C4-2B (cell line): ENCODE results near the gene PLA2G6.
"Not testable (repeated sequence)": the region's sequence is repeated elsewhere in the genome, so short reads cannot be mapped to it uniquely, and the experiment has no call there.

Experiments
- H3K27ac ChIP-seq: fragments of 450-650 bp; 2 replicates; pipeline ENCODE4 v1.5.1; 2017
- ZFX ChIP-seq: fragments of 450-650 bp; IDR thresholded peaks from 2 replicates; pipeline ENCODE4 v1.6.1; 2017
- TF ChIP-seq, protein P1 (sequence below): fragments of 450-650 bp; conservative IDR thresholded peaks from 2 replicates; pipeline ENCODE4 v1.5.1; 2017; ENCODE audit warnings: mild to moderate bottlenecking

The PLA2G6 gene

DNA sequence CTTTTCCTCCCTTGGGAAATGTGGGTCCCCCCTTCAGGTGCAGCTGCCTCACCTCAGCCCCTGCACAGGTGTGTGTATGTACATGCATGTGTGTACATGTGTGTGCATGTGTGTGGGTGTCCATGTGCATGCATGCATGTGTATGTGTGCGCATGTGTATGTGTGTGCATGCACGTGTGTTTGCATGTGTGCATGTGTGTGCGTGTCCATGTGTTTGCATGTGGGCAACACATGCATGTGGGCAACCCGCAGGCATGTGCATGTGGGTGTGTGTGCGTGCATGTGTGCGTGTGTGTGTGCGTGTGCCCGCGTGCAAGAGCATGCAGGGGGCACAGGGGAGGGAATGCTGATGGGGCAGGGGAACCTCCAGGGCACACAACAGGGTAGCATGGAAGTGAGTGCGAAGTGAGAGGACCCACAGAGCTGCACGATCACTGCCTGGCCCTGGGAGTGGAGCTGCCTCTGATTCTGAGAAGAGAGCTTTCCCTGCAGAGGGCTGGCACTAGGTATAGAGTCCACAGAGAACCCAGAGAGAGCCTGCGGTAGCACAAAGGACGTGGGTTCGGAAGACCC, 56.5 kb downstream of the PLA2G6 start:
- TF ChIP-seq ZFX, result no peak
- TF ChIP-seq, protein P1, sequence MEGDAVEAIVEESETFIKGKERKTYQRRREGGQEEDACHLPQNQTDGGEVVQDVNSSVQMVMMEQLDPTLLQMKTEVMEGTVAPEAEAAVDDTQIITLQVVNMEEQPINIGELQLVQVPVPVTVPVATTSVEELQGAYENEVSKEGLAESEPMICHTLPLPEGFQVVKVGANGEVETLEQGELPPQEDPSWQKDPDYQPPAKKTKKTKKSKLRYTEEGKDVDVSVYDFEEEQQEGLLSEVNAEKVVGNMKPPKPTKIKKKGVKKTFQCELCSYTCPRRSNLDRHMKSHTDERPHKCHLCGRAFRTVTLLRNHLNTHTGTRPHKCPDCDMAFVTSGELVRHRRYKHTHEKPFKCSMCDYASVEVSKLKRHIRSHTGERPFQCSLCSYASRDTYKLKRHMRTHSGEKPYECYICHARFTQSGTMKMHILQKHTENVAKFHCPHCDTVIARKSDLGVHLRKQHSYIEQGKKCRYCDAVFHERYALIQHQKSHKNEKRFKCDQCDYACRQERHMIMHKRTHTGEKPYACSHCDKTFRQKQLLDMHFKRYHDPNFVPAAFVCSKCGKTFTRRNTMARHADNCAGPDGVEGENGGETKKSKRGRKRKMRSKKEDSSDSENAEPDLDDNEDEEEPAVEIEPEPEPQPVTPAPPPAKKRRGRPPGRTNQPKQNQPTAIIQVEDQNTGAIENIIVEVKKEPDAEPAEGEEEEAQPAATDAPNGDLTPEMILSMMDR, result no peak
- H3K27ac ChIP-seq, result no peak overlapping the region

DNA sequence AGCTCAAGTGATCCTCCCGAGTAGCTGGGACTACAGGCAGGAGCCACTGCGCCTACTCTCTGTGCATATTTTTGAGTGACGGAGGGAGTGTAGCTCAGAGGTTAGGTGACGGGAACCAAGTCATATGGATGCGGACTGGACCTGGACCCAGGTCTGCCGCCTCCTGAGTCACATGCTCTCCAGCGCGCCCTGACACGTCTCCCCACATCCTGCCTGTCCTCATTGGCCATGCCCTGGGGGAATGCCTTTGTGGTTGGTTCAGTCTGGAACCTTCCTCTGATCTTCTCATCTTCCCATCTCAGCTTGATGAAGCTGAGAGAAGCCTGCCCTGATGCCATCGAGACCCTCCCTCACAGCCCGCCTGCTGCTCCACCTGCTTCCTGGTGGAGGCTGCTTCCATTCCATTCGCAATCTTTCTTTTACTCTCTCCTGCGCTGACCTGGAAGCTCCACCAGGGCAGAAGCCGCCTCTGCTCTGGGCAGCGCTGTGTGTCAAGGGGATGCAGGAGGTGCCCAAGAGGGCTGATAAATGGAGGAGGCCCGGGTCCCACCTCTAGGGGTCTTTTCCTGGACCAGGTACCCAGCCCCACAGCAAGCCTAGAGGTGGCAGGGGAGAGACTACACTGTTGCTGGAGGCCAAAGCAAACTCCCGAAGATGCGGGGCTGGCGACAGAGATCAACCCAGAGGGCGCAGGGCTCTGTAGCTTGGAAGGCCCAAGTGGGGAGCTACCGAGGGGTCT, 57.2 kb downstream of the PLA2G6 start:
- no peak for TF ChIP-seq ZFX
- TF ChIP-seq, protein P1, result no peak
- no peak overlapping the region for H3K27ac ChIP-seq

DNA sequence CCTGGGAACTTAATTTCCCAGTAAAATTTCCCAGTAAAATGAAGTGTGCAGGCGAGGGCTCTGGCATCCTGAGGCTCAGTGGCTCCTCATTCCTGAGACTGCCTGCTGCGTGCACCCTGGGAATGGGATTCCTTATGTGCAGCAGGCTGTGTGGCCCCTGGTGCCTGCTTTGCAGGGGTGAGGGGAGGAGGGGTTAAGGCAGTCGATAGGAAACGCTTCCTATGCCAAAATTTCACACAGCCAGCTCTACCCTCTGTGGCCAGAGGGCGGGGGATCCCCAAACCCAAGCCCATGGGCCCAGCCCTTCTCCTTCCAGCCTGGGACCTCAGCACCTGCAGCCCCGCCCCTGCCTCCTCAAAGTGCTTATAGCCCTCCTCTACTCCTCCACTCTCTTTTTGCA, 59.0 kb downstream of the PLA2G6 start:
- no peak overlapping the region for H3K27ac ChIP-seq
- TF ChIP-seq, protein P1, result no peak
- no peak for TF ChIP-seq ZFX

DNA sequence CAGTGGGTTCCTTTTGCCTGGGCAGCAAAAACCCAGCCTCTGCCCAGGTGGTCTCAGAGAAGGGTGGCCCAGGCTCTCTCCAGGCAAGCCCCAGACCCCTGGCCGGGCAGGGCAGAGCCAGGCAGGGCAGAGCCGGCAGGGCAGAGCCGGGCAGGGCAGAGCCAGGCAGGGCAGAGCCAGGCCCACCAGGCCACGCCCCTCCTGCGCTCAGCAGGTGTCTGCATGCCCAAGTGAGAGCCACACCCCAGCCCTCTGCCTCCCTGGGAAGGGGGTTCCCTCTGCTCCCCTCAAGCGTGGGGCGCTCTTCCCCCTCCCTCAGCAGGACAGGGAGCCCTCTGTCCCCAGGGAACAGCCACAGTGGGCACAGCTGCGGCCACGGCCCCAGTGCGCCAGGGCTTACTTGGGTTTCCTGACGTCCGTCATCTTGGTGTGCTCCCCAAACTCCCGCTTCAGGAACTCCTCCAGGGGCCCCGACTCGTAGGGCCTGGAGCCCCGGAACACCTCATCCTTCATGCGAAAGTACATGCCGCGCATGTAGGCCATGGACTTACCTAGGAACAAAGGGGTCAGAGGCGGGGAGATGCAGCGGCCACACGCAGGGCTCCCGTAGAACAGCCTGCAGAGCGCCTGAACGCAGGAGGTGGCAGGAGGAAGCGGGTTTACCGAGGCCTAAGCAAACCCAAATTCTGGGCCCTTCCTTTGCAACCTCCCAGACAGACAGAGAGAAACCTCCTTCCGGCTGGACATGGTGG, 61.1 kb downstream of the PLA2G6 start:
- no peak overlapping the region for H3K27ac ChIP-seq
- TF ChIP-seq, protein P1, result no peak
- no peak for TF ChIP-seq ZFX

DNA sequence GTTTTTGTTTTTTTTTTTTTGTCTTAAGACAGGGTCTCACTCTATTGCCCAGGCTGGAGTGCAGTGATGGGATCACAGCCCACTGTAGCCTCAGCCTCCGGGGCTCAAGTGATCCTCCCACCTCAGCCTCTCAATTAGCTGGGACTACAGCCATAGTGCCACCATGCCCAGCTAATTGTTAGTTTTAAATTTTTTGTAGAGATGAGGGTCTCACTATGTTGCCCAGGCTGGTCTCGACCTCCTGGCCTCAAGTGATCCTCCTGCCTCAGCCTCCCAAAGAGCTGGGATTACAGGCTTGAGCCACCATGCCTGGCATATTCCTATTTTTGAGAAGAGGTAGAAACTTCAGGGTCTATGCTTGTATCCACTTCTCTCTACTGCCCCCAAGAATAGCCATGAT, 62.9 kb downstream of the PLA2G6 start:
- not testable (repeated sequence) for H3K27ac ChIP-seq

DNA sequence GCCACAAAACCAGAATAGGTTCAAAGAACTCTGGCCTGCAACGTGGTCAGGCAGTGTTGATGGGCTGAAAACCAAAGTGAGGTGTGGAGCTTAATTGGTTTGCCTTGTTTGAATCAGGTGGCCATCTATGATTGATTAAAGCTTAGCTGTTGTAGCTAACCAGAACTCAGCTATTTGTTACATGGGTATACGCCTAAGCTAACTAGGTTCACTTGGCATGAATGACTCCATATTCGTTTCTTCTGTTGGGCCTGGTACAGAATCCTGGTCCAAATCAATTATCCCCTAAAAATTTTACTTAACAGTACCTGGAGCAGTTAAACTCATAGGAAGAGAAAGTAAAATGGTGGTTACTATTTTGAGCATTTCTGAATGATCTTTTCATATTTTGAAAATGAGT, 63.4 kb downstream of the PLA2G6 start:
- TF ChIP-seq ZFX, result no peak
- TF ChIP-seq, protein P1, result no peak

DNA sequence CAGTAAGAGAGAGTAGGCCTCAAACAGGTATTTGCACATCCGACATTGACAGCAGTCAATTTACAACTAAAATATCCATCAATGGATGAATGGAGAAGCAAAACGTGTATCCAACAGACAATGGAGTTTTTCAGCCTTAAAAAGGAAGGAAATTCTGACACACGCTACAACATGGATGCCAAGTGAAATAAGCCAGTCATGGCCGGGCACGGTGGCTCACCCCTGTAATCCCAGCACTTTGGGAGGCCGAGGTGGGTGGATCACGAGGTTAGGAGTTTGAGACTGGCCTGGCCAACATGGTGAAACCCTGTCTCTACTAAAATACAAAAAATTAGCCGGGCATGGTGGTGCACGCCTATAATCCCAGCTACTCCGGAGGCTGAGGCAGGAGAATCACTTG, 64.1 kb downstream of the PLA2G6 start:
- not testable (repeated sequence) for H3K27ac ChIP-seq

More for the DNA sequence above, 63.4 kb downstream of the PLA2G6 start:
- no peak overlapping the region for H3K27ac ChIP-seq

DNA sequence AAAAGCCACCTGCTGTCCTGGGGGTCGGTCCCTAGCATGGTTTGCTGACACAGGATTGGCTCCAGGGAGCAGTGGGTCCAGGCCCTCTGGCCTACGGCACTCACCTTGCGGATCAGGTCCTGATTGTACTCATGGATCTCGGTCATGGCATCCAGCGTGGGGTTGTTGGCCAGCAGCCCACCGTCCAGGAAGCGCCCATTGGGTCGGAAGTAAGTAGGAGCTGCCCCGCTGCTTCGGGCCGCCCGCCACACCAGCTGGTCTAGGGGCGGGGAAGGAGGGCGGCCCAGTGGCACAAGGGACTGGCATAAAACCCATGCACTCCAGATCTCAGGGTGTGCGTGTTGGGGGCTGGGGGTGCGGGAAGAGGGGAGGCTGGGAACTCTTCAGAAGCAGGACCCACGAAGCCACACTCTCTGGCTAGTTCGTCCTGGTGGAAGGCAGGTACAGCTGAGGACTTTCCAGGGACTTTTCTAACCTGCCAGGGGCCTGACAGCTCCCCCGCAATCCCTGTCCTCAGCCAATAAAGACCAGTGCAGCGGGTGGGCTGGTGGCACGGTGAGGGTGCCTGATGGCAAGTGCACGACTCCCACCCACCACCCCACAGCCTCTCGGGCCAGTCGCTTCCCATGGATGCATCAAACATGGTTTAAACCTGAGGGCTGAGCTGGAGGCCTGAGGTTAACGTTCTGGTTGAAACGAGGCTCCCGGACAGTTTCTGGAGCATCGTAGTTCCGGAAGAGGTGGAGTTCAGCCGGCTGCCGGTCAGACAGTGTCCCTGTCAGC, 66.0 kb downstream of the PLA2G6 start:
- TF ChIP-seq, protein P1, result no peak
- TF ChIP-seq ZFX, result no peak
- no peak overlapping the region for H3K27ac ChIP-seq
